HG03558 (cell line): ENCODE data around the gene TSHR.
A peak's percentile ranks its signal among the peaks of the same experiment; 100 is the strongest.

Experiments
- ATAC-seq: cut with Tn5 transposase; IDR thresholded peaks from one replicate; pipeline ENCODE4 v1.9.1; 2021; ENCODE audit warnings: moderate number of reproducible peaks; ENCODE audit not compliant: unreplicated experiment; ENCODE audit errors: extremely low read depth

Gene TSHR

GRCh38 chr14:81169711-81170103 is 214.3 kb downstream of the TSHR start:
- no peak for ATAC-seq

GRCh38 chr14:81170104-81170828 is 214.8 kb downstream of the TSHR start:
- ATAC-seq = peak; percentile 88

GRCh38 chr14:81170829-81171195 is 215.4 kb downstream of the TSHR start:
- no peak for ATAC-seq

DNA sequence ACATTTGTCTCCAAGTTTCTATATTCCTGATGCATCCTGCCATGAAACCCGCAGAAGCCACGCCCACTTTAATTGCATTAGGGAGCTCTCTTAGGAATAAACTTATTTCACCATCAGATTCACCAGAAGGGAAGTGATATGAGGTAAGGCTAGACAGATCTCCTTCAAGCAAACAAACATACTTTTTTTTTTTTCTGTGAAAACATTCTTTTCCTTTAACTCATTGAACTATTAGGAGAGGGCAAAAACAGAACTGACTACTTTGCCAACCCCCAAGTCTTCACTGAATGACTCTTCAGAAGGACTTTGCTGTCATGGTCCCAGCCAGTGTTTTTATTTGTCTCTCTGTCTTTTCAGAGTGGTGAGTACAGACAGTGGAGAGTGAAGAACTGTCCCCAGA is 216.9 kb downstream of the TSHR start:
- ATAC-seq = peak; percentile 19

DNA sequence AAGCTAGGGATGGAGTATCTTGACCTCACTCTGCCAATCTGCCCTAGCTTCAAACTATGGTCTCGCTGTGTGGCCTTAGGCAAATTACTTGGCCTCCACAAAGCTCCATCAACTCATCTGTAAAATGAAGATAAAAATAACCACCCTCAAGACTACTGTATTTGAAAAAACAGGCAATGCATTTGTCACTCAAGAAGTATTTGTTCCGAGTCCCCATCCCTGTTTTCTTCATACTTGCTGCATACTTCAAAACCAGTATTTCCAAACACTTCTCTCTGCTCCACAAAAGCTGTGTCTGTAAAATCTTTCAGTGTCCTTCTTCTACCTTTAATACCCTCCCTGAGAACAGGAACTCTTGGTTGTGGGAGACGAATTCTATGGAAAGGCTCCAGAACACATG is 217.5 kb downstream of the TSHR start:
- no peak for ATAC-seq

DNA sequence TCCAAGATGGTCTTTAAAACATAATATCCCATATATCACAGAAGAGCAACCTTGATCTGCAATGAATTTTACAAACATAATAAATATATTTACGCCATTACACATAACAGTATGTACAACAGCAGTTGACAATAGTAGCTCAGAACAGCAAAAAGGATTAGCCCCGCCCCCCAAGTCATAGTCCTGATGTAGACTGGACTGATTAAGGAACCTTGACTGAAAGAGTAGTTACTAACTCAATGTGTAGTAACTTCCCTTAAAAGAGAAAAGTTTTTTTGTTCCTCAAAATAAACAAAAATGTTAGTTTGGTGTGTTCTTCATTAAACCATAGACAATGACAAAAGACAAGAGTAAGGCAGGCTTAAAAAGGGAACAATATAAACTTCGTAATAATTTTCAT is 220.8 kb downstream of the TSHR start:
- ATAC-seq = no peak

DNA sequence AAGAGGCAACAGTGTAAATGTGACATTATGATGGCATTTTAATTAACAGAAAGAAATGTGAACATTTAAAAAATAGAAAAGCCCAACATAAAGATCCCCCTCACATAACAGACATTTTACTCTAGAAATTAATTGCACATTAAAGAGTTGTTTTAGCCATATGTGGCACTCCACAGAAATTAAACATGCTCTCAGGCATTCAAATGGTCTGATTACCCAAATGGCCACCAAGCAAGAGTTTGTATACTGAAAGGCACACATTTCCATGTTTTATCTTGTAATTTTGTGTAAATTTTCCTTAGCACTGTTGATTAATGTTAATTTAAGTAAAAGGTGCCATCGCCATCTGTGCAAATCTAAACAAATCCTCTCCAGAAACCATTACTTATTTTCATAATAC is 221.8 kb downstream of the TSHR start:
- no peak for ATAC-seq

GRCh38 chr14:81178063-81178462 is 222.6 kb downstream of the TSHR start:
- peak; percentile 51 for ATAC-seq

DNA sequence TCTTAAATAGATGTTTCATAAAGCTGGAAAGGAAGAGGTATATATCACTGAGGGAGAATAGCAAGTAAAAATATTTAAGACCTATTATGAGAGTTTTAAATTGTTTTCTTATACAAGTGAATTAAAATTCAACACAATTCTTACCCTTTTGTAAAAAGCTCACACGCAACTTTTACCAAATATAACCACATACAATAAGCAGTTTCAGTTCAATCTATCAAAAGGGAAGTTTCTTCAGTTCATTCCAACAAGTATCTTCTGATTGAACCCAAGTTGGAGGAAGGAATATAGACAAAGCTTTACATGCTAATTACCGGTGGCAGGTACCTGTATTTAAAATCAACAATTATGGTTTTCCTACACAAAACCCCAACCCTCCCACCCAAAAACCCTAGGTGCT is 224.2 kb downstream of the TSHR start:
- no peak for ATAC-seq

- peak; percentile 73 for ATAC-seq
Observed at GRCh38 chr14:81187832-81188522, 232.6 kb downstream of the TSHR start.

GRCh38 chr14:81192594-81192993 is 237.2 kb downstream of the TSHR start:
- ATAC-seq = no peak

DNA sequence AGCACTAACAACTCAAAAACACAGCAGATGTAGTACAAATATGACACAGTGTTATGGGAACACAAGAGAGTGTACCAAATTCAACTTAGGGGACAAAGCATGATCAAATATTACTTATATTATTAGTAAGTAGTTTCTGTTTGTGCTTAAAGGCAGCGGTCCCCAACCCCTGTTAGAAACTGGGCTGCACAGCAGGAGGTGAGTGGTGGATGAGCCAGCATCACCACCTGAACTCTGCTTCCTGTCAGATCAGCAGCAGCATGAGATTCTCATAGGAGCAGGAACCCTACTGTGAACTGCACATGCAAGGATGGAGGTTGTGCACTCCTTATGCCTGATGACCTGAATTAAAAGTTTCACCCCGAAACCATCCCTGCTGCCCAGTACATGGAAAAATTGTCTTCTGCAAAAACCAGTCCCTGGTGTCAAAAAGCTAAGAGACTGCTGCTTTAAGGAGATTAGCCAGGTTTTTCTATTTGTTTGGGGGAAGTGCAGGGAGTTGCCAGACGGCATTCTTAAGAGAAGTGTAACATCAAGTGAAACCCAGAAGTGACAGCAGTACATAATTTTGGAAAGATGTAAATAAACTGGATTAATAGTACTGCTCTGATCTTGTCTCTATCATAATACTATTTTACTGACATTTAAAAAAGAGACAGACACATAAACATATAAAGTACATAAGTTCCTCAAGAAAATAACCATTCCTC is 238.7 kb downstream of the TSHR start:
- ATAC-seq = no peak
